HepG2 (cell line): Measurements from ENCODE around the gene CAPS. TPM values are rescaled to one million over a fixed set of nuclear protein-coding genes. Genes with fewer than 3 reads are reported as not detected.

Experiments
- ADNP ChIP-seq: sonication (generic); formaldehyde crosslinking; IDR thresholded peaks from 2 replicates; pipeline ENCODE4 v1.4.0; 2020; ENCODE audit warnings: missing genetic modification reagents
- CHCHD3 ChIP-seq: sonication (generic); formaldehyde crosslinking; IDR thresholded peaks from 2 replicates; pipeline ENCODE4 v1.8.0; 2022; ENCODE audit warnings: mild to moderate bottlenecking, missing genetic modification reagents, moderate library complexity
- CSRNP1 ChIP-seq: sonication (generic); formaldehyde crosslinking; IDR thresholded peaks from 2 replicates; pipeline ENCODE4 v1.8.1; 2023; ENCODE audit warnings: mild to moderate bottlenecking, missing genetic modification reagents
- ELF1 ChIP-seq: sonication (generic); formaldehyde crosslinking; IDR thresholded peaks from 2 replicates; pipeline ENCODE4 v1.4.0; 2020; ENCODE audit warnings: missing genetic modification reagents
- MLXIP ChIP-seq: sonication (generic); formaldehyde crosslinking; IDR thresholded peaks from 2 replicates; pipeline ENCODE4 v1.9.0; 2021; ENCODE audit warnings: missing genetic modification reagents, borderline replicate concordance
- MTF1 ChIP-seq: sonication (generic); formaldehyde crosslinking; IDR thresholded peaks from 2 replicates; pipeline ENCODE4 v1.5.0; 2020; ENCODE audit warnings: missing genetic modification reagents
- NONO ChIP-seq, 2 experiments: fragments of 450-650 bp in 1 of 2; sonication (generic) in 1 of 2; formaldehyde crosslinking in 1 of 2; IDR thresholded peaks in 1 of 2; conservative IDR thresholded peaks in 1 of 2; 2 replicates each; pipeline versions ENCODE4 v1.6.1 to v1.8.0; 2017 to 2022; ENCODE audit warnings: mild to moderate bottlenecking in 1 of 2, missing genetic modification reagents in 1 of 2, moderate library complexity in 1 of 2
- NR0B2 ChIP-seq: sonication (generic); formaldehyde crosslinking; IDR thresholded peaks from 2 replicates; pipeline ENCODE4 v1.4.0; 2020; ENCODE audit warnings: mild to moderate bottlenecking, missing genetic modification reagents
- NR2F6 ChIP-seq, 2 experiments: IDR thresholded peaks; 2 replicates each; pipeline ENCODE4 v1.6.1; 2016; ENCODE audit warnings: antibody characterized with exemption in 1 of 2, mild to moderate bottlenecking in 1 of 2
- PRDM4 ChIP-seq: sonication (generic); formaldehyde crosslinking; IDR thresholded peaks from 2 replicates; pipeline ENCODE4 v1.9.0; 2021; ENCODE audit warnings: missing genetic modification reagents, borderline replicate concordance
- RBFOX2 ChIP-seq: fragments of 200-400 bp; formaldehyde crosslinking; IDR thresholded peaks from 2 replicates; pipeline ENCODE4 v1.6.1; 2017; ENCODE audit warnings: low read depth, mild to moderate bottlenecking, low read length
- SKI ChIP-seq: fragments of 450-650 bp; IDR thresholded peaks from one replicate; pipeline ENCODE4 v1.6.1; 2018; ENCODE audit warnings: mild to moderate bottlenecking; ENCODE audit not compliant: partially characterized antibody
- TAF15 ChIP-seq: fragments of 200-400 bp; formaldehyde crosslinking; IDR thresholded peaks from one replicate; pipeline ENCODE4 v1.6.1; 2018; ENCODE audit warnings: mild to moderate bottlenecking, low read depth, low read length; ENCODE audit not compliant: poor library complexity, severe bottlenecking
- ZBTB2 ChIP-seq: sonication (generic); formaldehyde crosslinking; IDR thresholded peaks from 2 replicates; pipeline ENCODE4 v1.8.0; 2022; ENCODE audit warnings: low read depth, missing genetic modification reagents
- ZNF101 ChIP-seq: sonication (generic); formaldehyde crosslinking; IDR thresholded peaks from 2 replicates; pipeline ENCODE4 v1.4.0; 2020; ENCODE audit warnings: mild to moderate bottlenecking, low read depth, missing genetic modification reagents, borderline replicate concordance
- ZNF276 ChIP-seq: sonication (generic); formaldehyde crosslinking; IDR thresholded peaks from 2 replicates; pipeline ENCODE4 v1.4.0; 2020; ENCODE audit warnings: mild to moderate bottlenecking, low read depth, missing genetic modification reagents
- ZNF747 ChIP-seq: sonication (generic); formaldehyde crosslinking; IDR thresholded peaks from 2 replicates; pipeline ENCODE4 v1.8.1; 2023; ENCODE audit warnings: missing genetic modification reagents, mild to moderate bottlenecking, borderline replicate concordance
- polyA plus RNA-seq, 8 experiments: library from polyadenylated mRNA; depleted of rRNA in 3 of 8; stranded (reverse) in 7 of 8; unstranded in 1 of 8; fragments of >200 nt; fragmentation: Illumina TruSeq in 4 of 8; extraction: Trizol in 4 of 8; gene quantifications; 2 replicates each; pipeline versions ENCODE4 v1.2.1 to v1.2.3, GENCODE V29; 2011 to 2016; ENCODE audit warnings: low read depth in 4 of 8, missing spikeins in 1 of 8, mixed read lengths in 1 of 8; ENCODE audit not compliant: insufficient read depth in 1 of 8
- total RNA-seq, 5 experiments: library from RNA; depleted of rRNA; stranded (reverse); fragments of >200 nt; fragmentation: Illumina TruSeq; extraction: Trizol; gene quantifications; 2 replicates each; pipeline ENCODE4 v1.2.3, GENCODE V29; 2016; ENCODE audit warnings: low read depth in 1 of 5

Gene CAPS
- total and polyA plus RNA-seq, 2 of the 13 experiments (the other 11 are each of a cell fraction or from before 2014, with no cell fraction given) = 3.1 TPM

GRCh38 chr19:5880604-5881078, 33.4 kb upstream of the CAPS start (continued):
- TF ChIP-seq MLXIP (CRISPR knock-in tag) = no peak
- TF ChIP-seq ADNP (CRISPR knock-in tag) = no peak; the same call in none of the 2 replicates
- TF ChIP-seq PRDM4 (CRISPR knock-in tag) = no peak
- peak; percentile 73; the same call in 1 of the 2 replicates for TF ChIP-seq CSRNP1 (CRISPR knock-in tag)
- TF ChIP-seq TAF15 = no peak
- peak; percentile 78 for TF ChIP-seq SKI
- no peak for TF ChIP-seq CHCHD3 (CRISPR knock-in tag)
- TF ChIP-seq ZBTB2 (CRISPR knock-in tag) = no peak
- TF ChIP-seq ELF1 = 0 out of 2 replicates have a peak, but pooled peaks have one; percentile 21
- TF ChIP-seq RBFOX2 = peak; percentile 45
- peak; percentile 56; the same call in 1 of the 2 replicates for TF ChIP-seq NR2F6 (IDR thresholded peaks at IDR 0.05)
- TF ChIP-seq NR2F6 (CRISPR knock-in tag; IDR thresholded peaks at IDR 0.05) = peak; percentile 53
- TF ChIP-seq ZNF276 = no peak
- no peak for TF ChIP-seq NONO (IDR thresholded peaks at IDR 0.05)
- no peak for TF ChIP-seq NONO (CRISPR knock-in tag; conservative IDR thresholded peaks at IDR 0.05)
- TF ChIP-seq ZNF747 (CRISPR knock-in tag) = peak; percentile 72; the same call in 1 of the 2 replicates
- TF ChIP-seq MTF1 (CRISPR knock-in tag) = no peak
- TF ChIP-seq NR0B2 = 0 out of 2 replicates have a peak, but pooled peaks have one; percentile 44
- TF ChIP-seq ZNF101 (CRISPR knock-in tag) = no peak
